NCI-H1930 (cell line): ENCODE data around the gene VPS39.

Experiments
- DNase-seq, 2 experiments: peaks; one replicate each; lab custom pipeline; 2025; lab: John Stamatoyannopoulos, UW

Gene VPS39

GRCh38 chr15:42158941-42159340, 49.2 kb downstream of the VPS39 start:
- DNase-seq: no peak

GRCh38 chr15:42157981-42158765, 49.9 kb downstream of the VPS39 start:
- DNase-seq: no peak

GRCh38 chr15:42157381-42157780, 50.7 kb downstream of the VPS39 start:
- DNase-seq: no peak

- DNase-seq: no peak
Observed at GRCh38 chr15:42156243-42156922, 51.7 kb downstream of the VPS39 start, which contains the start of gene PLA2G4F. Gene PLA2G4F (minus strand): TSS chr15:42156636. CDS start chr15:42156549, 87 bp downstream.

- DNase-seq: no peak
Observed at GRCh38 chr15:42155546-42156242, 52.4 kb downstream of the VPS39 start.

- DNase-seq: no peak
Observed at GRCh38 chr15:42154956-42155355, 53.1 kb downstream of the VPS39 start.

- no peak for DNase-seq
Observed at GRCh38 chr15:42154212-42154941, 53.7 kb downstream of the VPS39 start.

- no peak for DNase-seq
Observed at GRCh38 chr15:42153874-42154211, 54.3 kb downstream of the VPS39 start.

GRCh38 chr15:42152921-42153698, 55.0 kb downstream of the VPS39 start:
- no peak for DNase-seq

- no peak for DNase-seq
Observed at GRCh38 chr15:42152196-42152920, 55.7 kb downstream of the VPS39 start.

GRCh38 chr15:42151736-42152135, 56.4 kb downstream of the VPS39 start:
- DNase-seq: no peak

GRCh38 chr15:42151141-42151561, 57.0 kb downstream of the VPS39 start:
- DNase-seq: no peak

GRCh38 chr15:42150219-42150970, 57.7 kb downstream of the VPS39 start:
- no peak for DNase-seq

- DNase-seq: no peak
Observed at GRCh38 chr15:42149493-42150218, 58.4 kb downstream of the VPS39 start.

- no peak for DNase-seq
Observed at GRCh38 chr15:42148808-42149492, 59.2 kb downstream of the VPS39 start.

GRCh38 chr15:42147431-42147735, 60.7 kb downstream of the VPS39 start:
- DNase-seq: no peak

- DNase-seq: no peak
Observed at GRCh38 chr15:42146551-42147430, 61.3 kb downstream of the VPS39 start.
